ENCODE data around the gene PLVAP. TPM values are rescaled to one million over a fixed set of nuclear protein-coding genes. Genes with fewer than 3 reads are reported as not detected.
A peak's percentile ranks its signal among the peaks of the same experiment; 100 is the strongest.

PLVAP gene
- total and polyA plus RNA-seq, 2 experiments from 2014 or later, result not detected

DNA sequence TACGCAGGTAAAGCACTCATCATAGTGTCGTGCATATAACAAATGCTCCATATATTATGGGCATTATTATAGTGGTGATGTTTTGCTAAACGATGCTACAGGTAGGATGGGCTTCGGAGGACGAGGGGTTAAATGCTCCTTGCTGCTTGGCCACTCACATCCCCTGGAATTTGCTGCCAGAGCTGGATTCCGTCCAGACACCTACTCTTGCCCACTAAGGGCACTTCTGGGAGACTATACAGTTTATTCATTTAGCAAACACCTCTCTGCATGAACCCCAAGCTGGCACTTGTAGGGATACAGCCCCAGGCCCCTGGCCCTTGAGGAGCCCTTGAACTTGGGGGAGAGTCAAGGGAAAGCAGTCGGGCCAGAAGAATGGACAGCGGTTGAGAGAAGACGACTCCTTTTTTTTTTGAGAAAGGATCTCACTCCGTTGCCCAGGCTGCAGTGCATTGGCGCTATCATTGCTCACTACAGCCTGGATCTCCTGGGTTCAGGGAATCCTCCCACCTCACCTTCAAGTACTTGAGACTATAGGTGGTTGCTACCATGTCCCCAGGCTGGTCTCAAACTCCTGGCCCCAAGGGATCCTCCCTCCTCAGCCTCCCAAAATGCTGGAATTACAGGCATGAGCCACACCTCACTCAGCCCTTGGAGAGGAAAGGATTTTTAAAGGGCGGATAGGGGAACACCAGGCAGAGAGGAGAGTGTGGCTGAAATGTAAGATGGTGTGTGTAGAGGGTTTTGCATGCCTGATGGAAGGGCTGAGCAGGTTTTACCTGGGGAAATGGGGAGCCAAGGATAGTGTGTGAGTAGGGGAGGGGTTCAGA, 72.5 kb downstream of the PLVAP start (continued):
- TF ChIP-seq REST (IDR thresholded peaks at IDR 0.05; ENCODE audit: unreplicated experiment) (no peak), ZNF114 (CRISPR knock-in tag; IDR thresholded peaks at IDR 0.05) (no peak), STAT1 (IDR thresholded peaks at IDR 0.05; ENCODE audit: unreplicated experiment) (no peak), POLR2AphosphoS5 (IDR thresholded peaks at IDR 0.05; ENCODE audit: low read depth) (no peak), EZH2 (IDR thresholded peaks at IDR 0.05; ENCODE audit: low read depth, unreplicated experiment) (no peak), NANOG (IDR thresholded peaks at IDR 0.05; ENCODE audit: borderline replicate concordance) (no peak)
- TF ChIP-seq, protein P1, sequence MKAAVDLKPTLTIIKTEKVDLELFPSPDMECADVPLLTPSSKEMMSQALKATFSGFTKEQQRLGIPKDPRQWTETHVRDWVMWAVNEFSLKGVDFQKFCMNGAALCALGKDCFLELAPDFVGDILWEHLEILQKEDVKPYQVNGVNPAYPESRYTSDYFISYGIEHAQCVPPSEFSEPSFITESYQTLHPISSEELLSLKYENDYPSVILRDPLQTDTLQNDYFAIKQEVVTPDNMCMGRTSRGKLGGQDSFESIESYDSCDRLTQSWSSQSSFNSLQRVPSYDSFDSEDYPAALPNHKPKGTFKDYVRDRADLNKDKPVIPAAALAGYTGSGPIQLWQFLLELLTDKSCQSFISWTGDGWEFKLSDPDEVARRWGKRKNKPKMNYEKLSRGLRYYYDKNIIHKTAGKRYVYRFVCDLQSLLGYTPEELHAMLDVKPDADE (IDR thresholded peaks at IDR 0.05), result no peak

DNA sequence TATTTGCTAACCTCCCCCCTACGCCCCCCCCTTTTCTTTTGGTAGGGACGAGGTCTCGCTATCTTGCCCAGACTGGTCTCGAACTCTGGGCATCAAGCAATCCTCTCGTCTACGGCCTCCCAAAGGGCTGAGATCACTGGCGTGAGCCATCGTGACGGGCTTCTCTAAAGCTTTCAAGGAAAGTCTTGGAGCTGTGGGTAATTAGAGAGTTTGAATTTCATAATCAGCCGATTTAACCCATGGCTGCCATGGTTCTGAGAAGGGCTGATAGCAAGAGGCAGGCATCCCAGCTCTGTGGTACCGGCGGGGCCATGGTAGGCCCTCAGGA, 73.2 kb downstream of the PLVAP start:
- Histone ChIP-seq H3F3A (replicated peaks; ENCODE audit: low read depth) (peaks cover 37% of the 10 kb centered on the region), H3K27me3 (ENCODE audit: insufficient read depth) (no peaks in the 10 kb centered on the region), H2AFZ (no peak overlapping the region), H3K4me1 (ENCODE audit: insufficient read depth) (peaks cover 37% of the 10 kb centered on the region), H3K4me2 (peak overlapping the region; percentile 75), H3K79me2 (replicated peaks; ENCODE audit: insufficient read depth) (peaks cover 10% of the 10 kb centered on the region), H3K9me2 (ENCODE audit: insufficient read depth) (no peaks in the 10 kb centered on the region), H4K20me1 (replicated peaks; ENCODE audit: insufficient read depth) (peaks cover 3% of the 10 kb centered on the region; the same call in 1 of the 2 replicates), H3K27ac (ENCODE audit: low read depth) (no peak overlapping the region), H3K36me3 (ENCODE audit: insufficient read depth) (no peaks in the 10 kb centered on the region), H3K4me3 (peak overlapping the region; percentile 74; the same call in 1 of the 2 replicates)
- Mint-ChIP-seq H3K36me3 (ENCODE audit: low read depth) (peaks cover 8% of the 10 kb centered on the region), H3K4me1 (peaks cover 36% of the 10 kb centered on the region), H3K4me3 (peak overlapping the region; percentile 70), H3K27ac (no peak overlapping the region), H3K9me3 (no peaks in the 10 kb centered on the region; the same call in 1 of the 3 replicates), H3K27me3 (ENCODE audit: insufficient read depth, low read depth, poor library complexity) (peaks cover 23% of the 10 kb centered on the region)
- ATAC-seq (no peak), DNase-seq (ENCODE audit: low spot score) (no peak)
- no peak for TF ChIP-seq STAT1 (IDR thresholded peaks at IDR 0.05; ENCODE audit: unreplicated experiment)
- no peak for TF ChIP-seq CREB1 (CRISPR knock-in tag; IDR thresholded peaks at IDR 0.05; ENCODE audit: low read depth)
